Measurements from ENCODE around the gene UGP2. TPM values are rescaled to one million over a fixed set of nuclear protein-coding genes. Genes with fewer than 3 reads are reported as not detected.
"Not testable (repeated sequence)": the region's sequence is repeated elsewhere in the genome, so short reads cannot be mapped to it uniquely, and the experiment has no call there.

Gene UGP2
- total RNA-seq, 4 donors from 2014 or later = 60.1 to 84.9 (median 65.2) TPM

GRCh38 chr2:63926815-63927214 lies 85.1 kb downstream of the UGP2 start:
- Histone ChIP-seq H3K27ac (no peak overlapping the region), H3K27me3 (no peaks in the 10 kb centered on the region), H3K4me1 (no peaks in the 10 kb centered on the region), H3K4me3 (no peak overlapping the region), H3K36me3 (peaks cover 15% of the 10 kb centered on the region), H3K9me3 (no peaks in the 10 kb centered on the region)
- WGBS = 97% methylated on average over 5 of the region's 7 CpGs
- TF ChIP-seq POLR2AphosphoS5 (IDR thresholded peaks at IDR 0.05) (no peak), CTCF (IDR thresholded peaks at IDR 0.05) (no peak), POLR2A (IDR thresholded peaks at IDR 0.05) (no peak), EP300 (IDR thresholded peaks at IDR 0.05) (no peak)
- no peak for DNase-seq (ENCODE audit: low spot score in 2 of 2)

- WGBS = 97% methylated on average over 4 of the region's 4 CpGs
- not testable (repeated sequence) for H3K27ac ChIP-seq; H3K9me3 ChIP-seq; DNase-seq (ENCODE audit: low spot score in 2 of 2); H3K4me1 ChIP-seq; H3K27me3 ChIP-seq; H3K4me3 ChIP-seq
- peaks cover 34% of the 10 kb centered on the region for H3K36me3 ChIP-seq
Measured at GRCh38 chr2:63932104-63932503, 90.4 kb downstream of the UGP2 start.

Other genes with a start within 250 kb of the UGP2 start
- 10 to 100 TPM; 14.6 to 28.8 (median 21.8) TPM for gene VPS54, start 177.5 kb downstream of the UGP2 start, total RNA-seq

Measured in suprapubic skin (tissue), 4 donors.